Right lobe of liver (tissue), 6 donors: ENCODE results near the gene TBC1D8. TPM values are rescaled to one million over a fixed set of nuclear protein-coding genes. Genes with fewer than 3 reads are reported as not detected.

ENCODE experiments used
- ATAC-seq, 4 donors: fragments of 200-7000 bp; cut with Tn5 transposase; one replicate each; pipeline ENCODE4 v1.9.1; 2020; ENCODE audit warnings: mild to moderate bottlenecking in 4 of 4, moderate library complexity in 4 of 4
- DNase-seq, 3 donors: peaks; one replicate each; pipeline ENCODE4 v3.0.0-alpha.2; 2020
- H3K27ac ChIP-seq, 3 donors: fragments of 200-600 bp; one replicate each; pipeline ENCODE4 v1.8.0; 2022
- H3K27me3 ChIP-seq, 2 donors: fragments of 200-600 bp; one replicate each; pipeline ENCODE4 v1.8.0; 2022
- H3K36me3 ChIP-seq, 4 donors: fragments of 200-600 bp; sonication (generic) in 1 of 4; one replicate each; pipeline versions ENCODE4 v1.5.1 to v1.8.0; 2017 to 2022; ENCODE audit warnings: control low read depth in 1 of 4
- H3K4me1 ChIP-seq, 4 donors: fragments of 200-600 bp; sonication (generic) in 1 of 4; one replicate each; pipeline versions ENCODE4 v1.5.1 to v1.8.0; 2017 to 2022; ENCODE audit warnings: control low read depth in 1 of 4
- H3K4me3 ChIP-seq, 3 donors: fragments of 200-600 bp; one replicate each; pipeline ENCODE4 v1.8.0; 2022
- H3K9me3 ChIP-seq, 4 donors: fragments of 200-600 bp; sonication (generic) in 1 of 4; one replicate each; pipeline versions ENCODE4 v1.5.1 to v1.8.0; 2017 to 2022; ENCODE audit warnings: control low read depth in 1 of 4
- CTCF ChIP-seq, 4 donors: fragments of 200-600 bp in 3 of 4; fragments of 450-650 bp in 1 of 4; IDR thresholded peaks; one replicate each; pipeline versions ENCODE4 v1.5.1 to v1.8.0; 2016 to 2022; ENCODE audit warnings: antibody characterized with exemption in 4 of 4, mild to moderate bottlenecking in 2 of 4
- POLR2A ChIP-seq: fragments of 450-650 bp; IDR thresholded peaks from one replicate; pipeline ENCODE4 v1.6.1; 2017; ENCODE audit warnings: antibody characterized with exemption, mild to moderate bottlenecking
- WGBS: methylation state at CpG from one replicate; pipeline ENCODE4 v1.1.6; 2018; ENCODE audit warnings: low coverage, low lambda C conversion rate; ENCODE audit not compliant: insufficient coverage; ENCODE audit errors: missing lambda C conversion rate; 5-methylcytosine and 5-hydroxymethylcytosine counted together
- intact Hi-C, 2 donors: fragments of 100-400 bp; cut with DNase I; formaldehyde crosslinking; loops; one replicate each; pipeline versions ENCODE4 v1.11.2 to v1.14.1; 2022
- total RNA-seq, 6 experiments: library from RNA; depleted of rRNA in 2 of 6; stranded (reverse); fragments of >200 nt in 2 of 6; fragmentation: NEBNext Ultra II Directional in 3 of 6; extraction: Animal tissue kit (Norgen Biotek cat#: 25700) in 3 of 6; gene quantifications; one replicate each; pipeline versions ENCODE4 v1.1.0 to v1.2.4, GENCODE V29; 2016 to 2023
- donor health status: DM: no; HTN: yes; CAD: no.
- donor health status: DM: no; HTN: no; CAD: no.
- donor health status: DM: no; HTN: no; CAD: no.
- donor health status: DM: no; HTN: yes; CAD: no.
- donor health status: DM: no; HTN: yes; CAD: no.

The TBC1D8 gene
- total RNA-seq, 6 experiments from 2014 or later = 17.3 to 31.2 (median 21.5) TPM

GRCh38 chr2:101149241-101150192 lies 1.7 kb downstream of the TBC1D8 start:
- intact Hi-C loops = no loop called here
- peaks cover 0 to 1% (median 0%) of the 10 kb centered on the region in 4 donors for H3K9me3 ChIP-seq
- no peaks in the 10 kb centered on the region for H3K36me3 ChIP-seq
- peaks cover 0 to 31% (median 8%) of the 10 kb centered on the region in 4 donors for H3K4me1 ChIP-seq
- DNase-seq (peak in 1 of 3 donors; percentile 30), ATAC-seq (peak in 3 of 4 donors; percentile 1 to 12 (median 3))
- WGBS = 55% methylated on average over 18 of the region's 21 CpGs
- H3K27me3 ChIP-seq = no peaks in the 10 kb centered on the region
- peak overlapping the region; percentile 78 to 86 (median 84) for H3K4me3 ChIP-seq
- peak overlapping the region in 2 of 3 donors; percentile 45 to 80 for H3K27ac ChIP-seq
- TF ChIP-seq POLR2A = no peak
- no peak for TF ChIP-seq CTCF (IDR thresholded peaks at IDR 0.05)

GRCh38 chr2:101148777-101149176 lies 2.4 kb downstream of the TBC1D8 start:
- TF ChIP-seq POLR2A (no peak), CTCF (IDR thresholded peaks at IDR 0.05) (no peak)
- 86% methylated on average over 4 of the region's 5 CpGs for WGBS
- Histone ChIP-seq H3K27me3 (no peaks in the 10 kb centered on the region), H3K36me3 (no peaks in the 10 kb centered on the region), H3K4me1 (peaks cover 0 to 31% (median 8%) of the 10 kb centered on the region in 4 donors), H3K27ac (no peak overlapping the region), H3K9me3 (peaks cover 0 to 1% (median 0%) of the 10 kb centered on the region in 4 donors), H3K4me3 (no peak overlapping the region)
- intact Hi-C loops = no loop called here
- no peak for DNase-seq
- no peak for ATAC-seq

- Histone ChIP-seq H3K27ac (no peak overlapping the region), H3K36me3 (no peaks in the 10 kb centered on the region), H3K4me3 (no peak overlapping the region), H3K27me3 (no peaks in the 10 kb centered on the region), H3K4me1 (peaks cover 0 to 31% (median 8%) of the 10 kb centered on the region in 4 donors), H3K9me3 (peaks cover 0 to 1% (median 0%) of the 10 kb centered on the region in 4 donors)
- ATAC-seq (no peak), DNase-seq (no peak)
- WGBS = 90% methylated on average over 2 of the region's 2 CpGs
- intact Hi-C loops = no loop called here
- TF ChIP-seq POLR2A = no peak
- TF ChIP-seq CTCF (IDR thresholded peaks at IDR 0.05) = no peak
Observed at GRCh38 chr2:101147971-101148370, 3.2 kb downstream of the TBC1D8 start.

- no peak overlapping the region for H3K4me3 ChIP-seq
- H3K36me3 ChIP-seq = no peaks in the 10 kb centered on the region
- DNase-seq = no peak
- H3K4me1 ChIP-seq = peaks cover 0 to 22% (median 5%) of the 10 kb centered on the region in 4 donors
- no peak overlapping the region for H3K27ac ChIP-seq
- no peak for ATAC-seq
- WGBS = 94% methylated on average over 6 of the region's 11 CpGs
- H3K27me3 ChIP-seq = no peaks in the 10 kb centered on the region
- H3K9me3 ChIP-seq = peaks cover 0 to 1% (median 0%) of the 10 kb centered on the region in 4 donors
- TF ChIP-seq POLR2A = no peak
- no peak for TF ChIP-seq CTCF (IDR thresholded peaks at IDR 0.05)
- intact Hi-C loops = no loop called here
Observed at GRCh38 chr2:101147062-101147461, 4.1 kb downstream of the TBC1D8 start.
